K562 (cell line): ENCODE data around the gene GFAP. TPM values are rescaled to one million over a fixed set of nuclear protein-coding genes. Genes with fewer than 3 reads are reported as not detected.

Experiments used
- ATAC-seq: fragments of 200-7000 bp; cut with Tn5 transposase; 3 replicates; pipeline ENCODE4 v1.9.1; 2020; ENCODE audit warnings: moderate library complexity
- BruUV-seq: library from RNA; stranded (reverse); fragments of 400-500 nt; replicated peaks from 2 replicates; lab custom pipeline; 2021; lab: Mats Ljungman, UMichigan
- CTCF ChIA-PET: fragments of 300-600 bp; formaldehyde crosslinking; extraction: SDS; loops from one replicate; lab custom pipeline; 2021; ENCODE audit warnings: low intra/inter-chr PET ratio; lab: Yijun Ruan, JAX
- POLR2A ChIA-PET: fragments of 300-600, 350-650 bp; sonication (Branson Sonifier 250); formaldehyde crosslinking; extraction: SDS; loops from one replicate; lab custom pipeline; 2021; ENCODE audit warnings: antibody characterized with exemption, inconsistent platforms; lab: Yijun Ruan, JAX
- DNase-seq, 4 experiments: peaks; one replicate each; pipeline versions ENCODE4 v3.0.0 to v3.0.0-alpha.2; 2011 to 2018; ENCODE audit warnings: low spot score in 3 of 4, mixed read lengths in 3 of 4; ENCODE audit errors: extremely low read depth in 1 of 4
- FAIRE-seq: peaks from 2 replicates; lab custom pipeline; 2011; peaks lifted over from hg19 to GRCh38; lab: Jason Lieb, UNC
- H2AFZ ChIP-seq: 2 replicates; pipeline ENCODE4 v1.6.0; 2011; ENCODE audit warnings: low read depth, low read length, control low read depth, inconsistent platforms
- H3K27ac ChIP-seq: fragments of 200-600 bp; 3 replicates; pipeline ENCODE4 v1.8.0; 2011; ENCODE audit warnings: low read depth, mild to moderate bottlenecking, control low read depth, inconsistent platforms, low read length, moderate library complexity, mixed read lengths; ENCODE audit errors: extremely low read depth
- H3K27me3 ChIP-seq, 2 experiments: fragments of 300-600 bp in 1 of 2; 2 replicates in 1 of 2; 3 replicates in 1 of 2; pipeline versions ENCODE4 v1.6.0 to v1.8.0; 2011; ENCODE audit warnings: inconsistent platforms in 2 of 2, low read length in 2 of 2, mild to moderate bottlenecking in 1 of 2, mixed read lengths in 1 of 2, moderate library complexity in 1 of 2; ENCODE audit not compliant: control insufficient read depth in 2 of 2, insufficient read depth in 2 of 2
- H3K36me3 ChIP-seq: fragments of 300-600 bp; 3 replicates; pipeline ENCODE4 v1.8.0; 2011; ENCODE audit warnings: mild to moderate bottlenecking, low read length, inconsistent platforms; ENCODE audit not compliant: control insufficient read depth, insufficient read depth
- H3K4me1 ChIP-seq, 2 experiments: fragments of 200-600 bp in 1 of 2; replicated peaks in 1 of 2; 2 replicates in 1 of 2; 3 replicates in 1 of 2; pipeline versions ENCODE4 v1.5.1 to v1.8.0; 2011; ENCODE audit warnings: inconsistent platforms in 2 of 2, low read length in 2 of 2, mild to moderate bottlenecking in 1 of 2, mixed read lengths in 1 of 2, moderate library complexity in 1 of 2; ENCODE audit not compliant: control insufficient read depth in 2 of 2, insufficient read depth in 2 of 2
- H3K4me2 ChIP-seq: 2 replicates; pipeline ENCODE4 v1.6.1; 2011; ENCODE audit warnings: low read length, control low read depth, inconsistent platforms, mixed read lengths; ENCODE audit not compliant: insufficient read depth
- H3K4me3 ChIP-seq: fragments of 200-600 bp; sonication (generic), shearing (Covaris generic); 2 replicates; pipeline ENCODE4 v1.5.1; 2016; ENCODE audit warnings: control low read depth, inconsistent platforms
- H3K79me2 ChIP-seq: fragments of 200-600 bp; 3 replicates; pipeline ENCODE4 v1.8.0; 2011; ENCODE audit warnings: low read length, inconsistent platforms; ENCODE audit not compliant: control insufficient read depth, insufficient read depth
- H3K9ac ChIP-seq, 2 experiments: 2 replicates each; pipeline versions ENCODE4 v1.6.0 to v1.6.1; 2011; ENCODE audit warnings: low read depth in 2 of 2, low read length in 2 of 2, control low read depth in 1 of 2, inconsistent platforms in 1 of 2, mild to moderate bottlenecking in 1 of 2, mixed read lengths in 1 of 2; ENCODE audit not compliant: insufficient read depth in 1 of 2
- H3K9me1 ChIP-seq: one replicate; pipeline ENCODE4 v1.6.0; 2011; ENCODE audit warnings: inconsistent platforms, mild to moderate bottlenecking, low read length, moderate library complexity; ENCODE audit not compliant: control insufficient read depth, insufficient read depth
- H3K9me3 ChIP-seq: replicated peaks from 2 replicates; pipeline ENCODE4 v1.5.1; 2011; ENCODE audit warnings: low read depth, low read length, inconsistent platforms; ENCODE audit not compliant: control insufficient read depth, insufficient read depth
- H4K20me1 ChIP-seq: replicated peaks from 2 replicates; pipeline ENCODE4 v1.6.1; 2011; ENCODE audit warnings: low read length, inconsistent platforms, mixed read lengths; ENCODE audit not compliant: control insufficient read depth, insufficient read depth
- UBTF ChIP-seq, 2 experiments: IDR thresholded peaks; 2 replicates each; pipeline ENCODE4 v1.6.1; 2012; ENCODE audit warnings: improper control_type of control experiment in 2 of 2, low read depth in 2 of 2, low read length in 2 of 2, borderline replicate concordance in 1 of 2
- ZBTB5 ChIP-seq: fragments of 450-650 bp; IDR thresholded peaks from 2 replicates; pipeline ENCODE4 v1.6.1; 2017; ENCODE audit warnings: antibody characterized with exemption
- WGBS: fragments of 100-300 bp; shearing (Covaris generic); methylation state at CpG from one replicate; pipeline ENCODE4 v1.1.6; 2016; ENCODE audit warnings: low coverage, mixed read lengths; ENCODE audit not compliant: insufficient coverage; ENCODE audit errors: missing lambda C conversion rate; 5-methylcytosine and 5-hydroxymethylcytosine counted together
- in situ Hi-C: fragments of 300-500 bp; cut with MboI; formaldehyde crosslinking; loops from 4 replicates; pipeline ENCODE4 v1.15.0; 2018; ENCODE audit warnings: inconsistent platforms, mixed read lengths
- intact Hi-C: fragments of 100-400 bp; cut with micrococcal nuclease; formaldehyde crosslinking; loops from 2 replicates; pipeline ENCODE4 v1.14.2; 2022
- polyA plus RNA-seq, 8 experiments: library from polyadenylated mRNA; depleted of rRNA in 4 of 8; stranded (reverse) in 5 of 8; unstranded in 3 of 8; fragments of >200 nt; fragmentation: Nextera tagmentation in 2 of 8; fragmentation: Illumina TruSeq in 1 of 8; extraction: Ambion mirVana in 2 of 8; extraction: Trizol in 1 of 8; gene quantifications; 2 replicates each; pipeline versions ENCODE4 v1.2.1 to v1.2.3, GENCODE V29; 2011 to 2014; ENCODE audit warnings: inconsistent platforms in 1 of 8, missing spikeins in 1 of 8
- total RNA-seq, 7 experiments: library from RNA; depleted of rRNA in 6 of 7; stranded (reverse); fragments of >200 nt in 6 of 7; fragmentation: Illumina TruSeq in 2 of 7; extraction: Trizol in 2 of 7; gene quantifications; 2 replicates each; pipeline versions ENCODE4 v1.2.1 to v1.2.3, GENCODE V29; 2011 to 2021; ENCODE audit warnings: low replicate concordance in 1 of 7

Gene GFAP
- total and polyA plus RNA-seq, 9 of the 15 experiments (the other 6 are each of a cell fraction or from before 2014, with no cell fraction given), result 0.07 to 1.4 (median 0.60) TPM; not detected in 1

GRCh38 chr17:44914698-44915271 lies 515 bp downstream of the GFAP start:
- DNase-seq, result no peak
- Histone ChIP-seq H3K9me1 (no peaks in the 10 kb centered on the region), H3K9ac (no peak overlapping the region), H3K27ac (no peak overlapping the region), H3K4me2 (no peak overlapping the region), H2AFZ (no peak overlapping the region), H3K79me2 (no peaks in the 10 kb centered on the region), H3K27me3 (peaks cover 0 to 11% of the 10 kb centered on the region in 2 experiments; a peak in 1 of 5 replicates), H3K9me3 (no peaks in the 10 kb centered on the region), H3K36me3 (no peaks in the 10 kb centered on the region), H3K4me3 (no peak overlapping the region), H3K4me1 (peaks cover 9 to 32% of the 10 kb centered on the region in 2 experiments; a peak in 4 of 5 replicates), H4K20me1 (no peaks in the 10 kb centered on the region)
- POLR2A ChIA-PET, result interaction anchor here (0.8 to 1.2 kb wide), 4 partner anchors 12 to 106 kb away, joined by 3 to 4 read pairs (median 4); no protein-coding TSS in a partner anchor
- TF ChIP-seq ZBTB5, result no peak
- no peak for TF ChIP-seq UBTF (IDR thresholded peaks at IDR 0.05; ENCODE audit: borderline replicate concordance in 1 of 2, low read depth in 2 of 2, low read length in 2 of 2)
- intact Hi-C loops (no loop called here), in situ Hi-C loops (loop anchor here (5.0 kb wide), 1 partner anchor 103 kb away; no protein-coding TSS in a partner anchor)
- no peak for FAIRE-seq
- ATAC-seq, result no peak
- 28% methylated on average over 14 of the region's 19 CpGs for WGBS
- BruUV-seq, result no TSS peak
- CTCF ChIA-PET, result no interaction called here
